H1 (cell line): Measurements from ENCODE around the gene PRDX3. TPM values are rescaled to one million over a fixed set of nuclear protein-coding genes. Genes with fewer than 3 reads are reported as not detected.
A peak's percentile ranks its signal among the peaks of the same experiment; 100 is the strongest.

Experiments
- CTCF ChIA-PET: fragments of 300-600 bp; sonication (Branson Sonifier 250); formaldehyde crosslinking; loops from one replicate; lab custom pipeline; 2021; ENCODE audit not compliant: partially characterized antibody; lab: Charles Lee
- POLR2A ChIA-PET: fragments of 300-600 bp; sonication (Branson Sonifier 250); formaldehyde crosslinking; loops from one replicate; lab custom pipeline; 2021; ENCODE audit warnings: inconsistent platforms; ENCODE audit not compliant: partially characterized antibody; lab: Charles Lee
- DNase-seq, 2 experiments: peaks; one replicate each; pipeline versions ENCODE4 v3.0.0 to v3.0.0-alpha.2; 2010 to 2022; ENCODE audit warnings: low spot score in 2 of 2, low read depth in 1 of 2, mixed read lengths in 1 of 2
- FAIRE-seq: peaks from 2 replicates; lab custom pipeline; 2011; peaks lifted over from hg19 to GRCh38; lab: Jason Lieb, UNC
- H2AFZ ChIP-seq: 2 replicates; pipeline ENCODE4 v1.8.1; 2012; ENCODE audit warnings: low read length, inconsistent platforms
- H2AK5ac ChIP-seq: 2 replicates; pipeline ENCODE4 v1.6.1; 2013; ENCODE audit warnings: low read depth, low read length
- H2BK120ac ChIP-seq: replicated peaks from 2 replicates; pipeline ENCODE3; 2013; ENCODE audit warnings: low read depth, low read length, inconsistent platforms
- H2BK12ac ChIP-seq: 2 replicates; pipeline ENCODE4 v1.6.1; 2013; ENCODE audit warnings: low read depth, low read length
- H2BK15ac ChIP-seq: 2 replicates; pipeline ENCODE4 v1.6.1; 2013; ENCODE audit warnings: low read length
- H2BK20ac ChIP-seq: 2 replicates; pipeline ENCODE4 v1.6.1; 2013; ENCODE audit warnings: low read length
- H2BK5ac ChIP-seq: 2 replicates; pipeline ENCODE4 v1.6.1; 2013; ENCODE audit warnings: low read depth, low read length
- H3K14ac ChIP-seq: 2 replicates; pipeline ENCODE4 v1.6.1; 2013; ENCODE audit warnings: inconsistent platforms; ENCODE audit not compliant: insufficient read length
- H3K18ac ChIP-seq: 2 replicates; pipeline ENCODE4 v1.6.1; 2013; ENCODE audit warnings: low read length; ENCODE audit errors: extremely low read depth
- H3K23ac ChIP-seq: 2 replicates; pipeline ENCODE4 v1.6.1; 2013; ENCODE audit warnings: inconsistent platforms; ENCODE audit not compliant: insufficient read length
- H3K23me2 ChIP-seq: 2 replicates; pipeline ENCODE4 v1.6.1; 2013; ENCODE audit warnings: low read depth, low read length
- H3K27ac ChIP-seq: 2 replicates; pipeline ENCODE4 v1.6.1; 2011; ENCODE audit warnings: low read depth, low read length, inconsistent platforms
- H3K27me3 ChIP-seq, 4 experiments: replicated peaks in 1 of 4; 1 replicate in 1 of 4; 2 replicates in 3 of 4; pipeline versions ENCODE4 v1.6.1 to v1.8.1; 2011 to 2013; ENCODE audit warnings: low read length in 3 of 4, mild to moderate bottlenecking in 3 of 4, inconsistent platforms in 2 of 4, mixed read lengths in 2 of 4, moderate library complexity in 1 of 4; ENCODE audit not compliant: control insufficient read depth in 3 of 4, insufficient read depth in 3 of 4; ENCODE audit errors: extremely low read depth in 1 of 4
- H3K36me3 ChIP-seq, 4 experiments: 2 replicates each; pipeline versions ENCODE4 v1.6.1 to v1.8.1; 2011 to 2013; ENCODE audit warnings: mild to moderate bottlenecking in 4 of 4, low read length in 3 of 4, moderate library complexity in 2 of 4, control low read depth in 1 of 4, inconsistent platforms in 1 of 4; ENCODE audit not compliant: insufficient read depth in 4 of 4, control insufficient read depth in 2 of 4
- H3K4ac ChIP-seq: replicated peaks from 2 replicates; pipeline ENCODE3; 2013; ENCODE audit warnings: low read length, low read depth, mixed read lengths, inconsistent platforms; ENCODE audit not compliant: insufficient read length
- H3K4me1 ChIP-seq, 4 experiments: replicated peaks in 1 of 4; 1 replicate in 1 of 4; 2 replicates in 3 of 4; pipeline versions ENCODE4 v1.6.1 to v1.8.1; 2011 to 2013; ENCODE audit warnings: low read length in 3 of 4, inconsistent platforms in 2 of 4, mixed read lengths in 1 of 4; ENCODE audit not compliant: insufficient read depth in 4 of 4, control insufficient read depth in 3 of 4
- H3K4me2 ChIP-seq, 2 experiments: 2 replicates each; pipeline versions ENCODE4 v1.6.1 to v1.8.1; 2011 to 2013; ENCODE audit warnings: low read depth in 2 of 2, low read length in 2 of 2, control low read depth in 1 of 2, inconsistent platforms in 1 of 2, mild to moderate bottlenecking in 1 of 2; ENCODE audit not compliant: insufficient read depth in 1 of 2
- H3K4me3 ChIP-seq, 4 experiments: fragments of 200-600, 300-600 bp in 1 of 4; sonication (generic), shearing (Covaris generic), sonication (Bioruptor Twin) in 1 of 4; 2 replicates each; pipeline versions ENCODE4 v1.5.1 to v1.8.1; 2011 to 2016; ENCODE audit warnings: low read length in 4 of 4, low read depth in 3 of 4, control low read depth in 2 of 4, inconsistent platforms in 2 of 4, mild to moderate bottlenecking in 2 of 4, mixed read lengths in 1 of 4, moderate library complexity in 1 of 4; ENCODE audit not compliant: insufficient read depth in 2 of 4; ENCODE audit errors: extremely low read depth in 1 of 4
- H3K56ac ChIP-seq: replicated peaks from 2 replicates; pipeline ENCODE3; 2013; ENCODE audit warnings: low read depth, mild to moderate bottlenecking, mixed read lengths, low read length, inconsistent platforms; ENCODE audit not compliant: insufficient read length
- H3K79me1 ChIP-seq: 2 replicates; pipeline ENCODE4 v1.6.1; 2013; ENCODE audit warnings: low read depth, low read length, control low read depth
- H3K79me2 ChIP-seq, 2 experiments: 2 replicates each; pipeline versions ENCODE4 v1.6.1 to v1.8.1; 2012 to 2013; ENCODE audit warnings: low read length in 2 of 2, mild to moderate bottlenecking in 2 of 2, inconsistent platforms in 1 of 2; ENCODE audit not compliant: insufficient read depth in 2 of 2, control insufficient read depth in 1 of 2
- H3K9ac ChIP-seq, 4 experiments: replicated peaks in 1 of 4; 1 replicate in 1 of 4; 2 replicates in 3 of 4; pipeline versions ENCODE4 v1.6.1 to v1.8.1; 2011 to 2013; ENCODE audit warnings: low read depth in 3 of 4, low read length in 3 of 4, control low read depth in 2 of 4, mild to moderate bottlenecking in 2 of 4, moderate library complexity in 2 of 4, inconsistent platforms in 1 of 4; ENCODE audit errors: extremely low read depth in 1 of 4
- H3K9me3 ChIP-seq, 2 experiments: 2 replicates each; pipeline versions ENCODE4 v1.6.1 to v1.8.1; 2012 to 2013; ENCODE audit warnings: mild to moderate bottlenecking in 2 of 2, moderate library complexity in 2 of 2, control low read depth in 1 of 2, inconsistent platforms in 1 of 2, low read depth in 1 of 2, low read length in 1 of 2, mixed read lengths in 1 of 2; ENCODE audit not compliant: insufficient read depth in 2 of 2
- H4K20me1 ChIP-seq, 2 experiments: replicated peaks in 1 of 2; 2 replicates each; pipeline versions ENCODE3 to v1.8.1; 2011 to 2013; ENCODE audit warnings: inconsistent platforms in 2 of 2, low read length in 2 of 2, mild to moderate bottlenecking in 1 of 2; ENCODE audit not compliant: insufficient read depth in 2 of 2, control insufficient read depth in 1 of 2
- H4K5ac ChIP-seq: 2 replicates; pipeline ENCODE4 v1.6.1; 2013; ENCODE audit warnings: low read length, low read depth, mixed read lengths, inconsistent platforms; ENCODE audit not compliant: insufficient read length
- H4K8ac ChIP-seq: 2 replicates; pipeline ENCODE4 v1.8.0; 2013; ENCODE audit warnings: mild to moderate bottlenecking, moderate library complexity, low read length, inconsistent platforms; ENCODE audit not compliant: insufficient read depth; ENCODE audit errors: extremely low read depth
- H4K91ac ChIP-seq: replicated peaks from 2 replicates; pipeline ENCODE3; 2013; ENCODE audit warnings: low read length, mixed read lengths, inconsistent platforms; ENCODE audit not compliant: insufficient read length
- CHD1 ChIP-seq: IDR thresholded peaks from 2 replicates; pipeline ENCODE4 v1.6.1; 2012; ENCODE audit warnings: low read depth, low read length, improper control_type of control experiment
- GTF2F1 ChIP-seq: IDR thresholded peaks from 2 replicates; pipeline ENCODE4 v1.6.1; 2012; ENCODE audit warnings: low read depth, low read length, improper control_type of control experiment, borderline replicate concordance
- POLR2A ChIP-seq, 2 experiments: IDR thresholded peaks; 1 replicate in 1 of 2; 2 replicates in 1 of 2; pipeline ENCODE4 v1.6.1; 2011; ENCODE audit warnings: low read depth in 2 of 2, low read length in 2 of 2, mild to moderate bottlenecking in 2 of 2; ENCODE audit errors: control extremely low read depth in 1 of 2
- POU5F1 ChIP-seq: IDR thresholded peaks from 2 replicates; pipeline ENCODE4 v1.6.1; 2011; ENCODE audit warnings: low read depth, mild to moderate bottlenecking, low read length, moderate library complexity
- RFX5 ChIP-seq: IDR thresholded peaks from 2 replicates; pipeline ENCODE4 v1.6.1; 2011; ENCODE audit warnings: low read depth, low read length, improper control_type of control experiment, borderline replicate concordance
- WGBS, 2 experiments: shearing (Covaris generic) in 1 of 2; methylation state at CpG; one replicate each; pipeline versions ENCODE4 v1.1.6 to v1.1.7; 2013 to 2015; ENCODE audit warnings: low lambda C conversion rate in 2 of 2, mixed read lengths in 2 of 2, inconsistent platforms in 1 of 2, low coverage in 1 of 2, missing lambda C conversion rate in 1 of 2; ENCODE audit not compliant: insufficient replicate concordance in 2 of 2, insufficient coverage in 1 of 2, insufficient read length in 1 of 2; ENCODE audit errors: extremely low coverage in 1 of 2, missing lambda C conversion rate in 1 of 2; 5-methylcytosine and 5-hydroxymethylcytosine counted together
- polyA plus RNA-seq, 7 experiments: library from polyadenylated mRNA; depleted of rRNA in 3 of 7; stranded (reverse) in 5 of 7; unstranded in 2 of 7; fragments of >200 nt in 5 of 7; fragments of 200-250 nt in 2 of 7; gene quantifications; 1 replicate in 5 of 7; 2 replicates in 1 of 7; 4 replicates in 1 of 7; pipeline versions ENCODE4 v1.2.1 to v1.2.3, GENCODE V29; 2011 to 2013; ENCODE audit warnings: missing spikeins in 2 of 7, mixed read lengths in 2 of 7
- total RNA-seq: library from RNA; stranded (reverse); fragmentation: NEBNext Ultra II Directional; extraction: Animal tissue kit (Norgen Biotek cat#: 25700); gene quantifications from 2 replicates; pipeline ENCODE4 v1.2.1, GENCODE V29; 2021
- TF ChIP-seq, protein P1 (sequence below): IDR thresholded peaks from 2 replicates; pipeline ENCODE4 v1.6.1; 2012; ENCODE audit warnings: low read length, inconsistent platforms

PRDX3 gene
- total and polyA plus RNA-seq, 2 of the 8 experiments (the other 6 are each of a cell fraction or from before 2014, with no cell fraction given): 201 to 208 TPM

DNA sequence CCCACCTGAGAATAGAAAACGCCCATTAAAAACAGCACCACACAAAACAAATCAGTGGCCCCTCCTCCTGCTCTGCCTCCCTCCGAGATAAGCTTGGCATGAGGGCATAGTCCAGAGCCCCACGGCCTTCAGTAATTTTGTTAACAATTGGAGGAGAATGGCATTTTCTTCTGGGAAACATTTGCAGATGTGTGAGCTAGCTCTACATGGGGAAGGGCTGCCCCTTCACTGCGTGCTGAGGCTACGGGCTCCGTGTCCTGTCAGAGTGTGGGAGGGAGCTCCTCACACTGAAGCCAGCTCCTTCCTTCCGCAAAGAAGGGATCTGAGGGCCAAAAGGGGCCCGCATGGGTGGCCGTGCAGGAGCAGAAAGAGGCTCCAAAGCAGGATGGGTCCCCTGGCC is 43.9 kb upstream of the PRDX3 start:
- Histone ChIP-seq H3K56ac (no peak overlapping the region), H3K4ac (no peak overlapping the region), H3K4me2 (peak overlapping the region; percentile 5 to 8; a peak in 1 of 4 replicates), H3K79me2 (no peaks in the 10 kb centered on the region), H4K8ac (0 out of 2 replicates have a peak overlapping the region, but pooled peaks have one; percentile 51), H3K79me1 (no peaks in the 10 kb centered on the region), H3K36me3 (no peaks in the 10 kb centered on the region), H3K23ac (no peak overlapping the region), H3K4me1 (peaks cover 2 to 22% (median 10%) of the 10 kb centered on the region in 4 experiments; a peak in 6 of 7 replicates), H4K5ac (no peak overlapping the region), H3K14ac (no peak overlapping the region), H3K18ac (no peak overlapping the region), H2AFZ (no peak overlapping the region), H3K27me3 (no peaks in the 10 kb centered on the region; a peak in 1 of 7 replicates), H3K9me3 (no peaks in the 10 kb centered on the region), H3K23me2 (no peaks in the 10 kb centered on the region), H3K9ac (no peak overlapping the region), H2BK120ac (no peak overlapping the region), H2AK5ac (no peak overlapping the region), H2BK5ac (no peak overlapping the region), H3K4me3 (no peak overlapping the region), H4K91ac (no peak overlapping the region), H2BK20ac (no peak overlapping the region), H4K20me1 (no peaks in the 10 kb centered on the region), H2BK15ac (no peak overlapping the region), H3K27ac (no peak overlapping the region), H2BK12ac (no peak overlapping the region)
- DNase-seq (no peak), FAIRE-seq (no peak)
- POLR2A ChIA-PET: no interaction called here
- TF ChIP-seq POU5F1 (no peak), CHD1 (no peak), POLR2A (IDR thresholded peaks at IDR 0.05; ENCODE audit: control extremely low read depth in 1 of 2, low read depth in 2 of 2, low read length in 2 of 2) (no peak), GTF2F1 (no peak), RFX5 (no peak)
- TF ChIP-seq, protein P1, sequence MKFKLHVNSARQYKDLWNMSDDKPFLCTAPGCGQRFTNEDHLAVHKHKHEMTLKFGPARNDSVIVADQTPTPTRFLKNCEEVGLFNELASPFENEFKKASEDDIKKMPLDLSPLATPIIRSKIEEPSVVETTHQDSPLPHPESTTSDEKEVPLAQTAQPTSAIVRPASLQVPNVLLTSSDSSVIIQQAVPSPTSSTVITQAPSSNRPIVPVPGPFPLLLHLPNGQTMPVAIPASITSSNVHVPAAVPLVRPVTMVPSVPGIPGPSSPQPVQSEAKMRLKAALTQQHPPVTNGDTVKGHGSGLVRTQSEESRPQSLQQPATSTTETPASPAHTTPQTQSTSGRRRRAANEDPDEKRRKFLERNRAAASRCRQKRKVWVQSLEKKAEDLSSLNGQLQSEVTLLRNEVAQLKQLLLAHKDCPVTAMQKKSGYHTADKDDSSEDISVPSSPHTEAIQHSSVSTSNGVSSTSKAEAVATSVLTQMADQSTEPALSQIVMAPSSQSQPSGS: no peak
- WGBS, 2 experiments: 59% methylated on average over 9 of the region's 9 CpGs; no CpG with 5 or more reads in 1 of the 2 experiments
- CTCF ChIA-PET: interaction anchor here (0.9 to 4.3 kb wide), 8 partner anchors 11 to 267 kb away, joined by 3 to 19 read pairs (median 6); partner anchors contain the start of gene GRK5
